GM21737 (cell line): ENCODE measurements around the gene HYDIN.

ENCODE experiments used
- ATAC-seq: cut with Tn5 transposase; IDR thresholded peaks from one replicate; pipeline ENCODE4 v1.9.1; 2021; ENCODE audit warnings: mild to moderate bottlenecking, moderate library complexity; ENCODE audit not compliant: unreplicated experiment

Gene HYDIN

DNA sequence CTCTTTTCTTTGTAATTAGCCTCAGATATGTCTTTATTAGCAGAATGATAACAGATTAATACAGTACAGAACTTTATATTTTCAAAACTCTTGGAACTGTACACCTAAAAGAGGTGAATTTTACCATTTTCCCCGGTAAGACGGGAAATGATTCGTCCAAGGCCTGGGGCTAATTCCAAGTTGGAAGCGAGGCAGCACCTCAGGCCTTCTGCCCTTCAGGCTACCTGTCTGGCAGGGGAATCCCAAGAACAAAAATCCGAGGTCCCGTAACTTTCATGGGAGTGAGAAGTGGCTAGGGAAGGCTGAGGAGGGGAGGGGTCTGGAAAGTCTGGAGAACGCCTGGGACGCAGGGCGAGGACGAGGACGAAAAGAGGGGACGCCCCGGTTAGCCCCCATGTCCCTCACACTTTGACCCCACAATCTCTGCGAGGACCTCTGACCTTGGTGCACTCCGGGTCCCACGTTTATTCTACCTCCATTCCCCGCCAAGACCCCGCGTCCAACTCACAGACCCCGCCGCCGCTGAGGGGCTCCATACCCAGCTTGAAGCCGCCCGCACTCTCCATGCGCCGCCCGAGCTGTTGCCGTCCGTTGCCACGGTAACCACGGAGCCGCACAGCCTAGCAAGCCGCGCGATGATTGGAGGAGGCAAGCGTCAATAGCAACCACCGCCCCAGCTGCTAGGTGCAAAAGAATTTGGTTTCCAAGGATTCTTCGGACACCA is at the start of gene HYDIN:
HYDIN (minus strand) TSS at position 601 of the 724 bp plus-strand sequence. CDS start 43,827 bp downstream, outside the sequence.
- no peak for ATAC-seq

DNA sequence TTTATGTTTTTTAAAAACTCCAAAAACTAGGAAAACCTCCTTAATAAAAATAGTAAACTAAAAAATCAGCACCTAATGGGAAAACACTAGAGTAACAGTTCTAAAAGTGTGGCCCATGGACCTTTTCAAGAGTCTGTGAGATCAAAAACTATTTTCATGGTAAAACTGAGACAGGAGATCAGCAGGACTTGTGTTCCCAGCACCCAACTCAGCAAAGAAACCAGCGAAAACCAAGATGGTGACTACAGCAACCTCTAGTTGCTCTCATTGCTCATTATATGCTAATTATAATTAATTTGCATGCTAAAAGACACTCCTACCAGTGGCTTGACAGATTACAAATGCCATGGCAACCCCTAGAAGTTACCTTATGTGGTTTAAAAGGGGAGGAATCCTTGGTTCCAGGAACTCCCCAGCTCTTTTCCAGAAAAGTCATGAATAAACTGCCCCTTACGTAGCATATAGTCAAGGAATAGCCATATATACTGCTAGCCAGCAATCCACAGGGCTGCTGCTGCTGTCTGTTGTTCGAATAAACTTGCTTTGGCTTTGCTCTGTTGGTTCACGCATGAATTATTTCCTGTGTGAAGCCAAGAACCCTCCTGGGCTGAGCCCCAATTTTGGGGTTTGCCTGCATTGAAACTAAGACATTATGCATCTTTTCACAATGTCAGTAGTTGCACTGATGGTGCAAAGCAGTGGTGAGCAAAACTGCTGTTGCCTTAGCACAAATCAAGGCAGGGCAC is 46.2 kb upstream of the HYDIN start:
- no peak for ATAC-seq

DNA sequence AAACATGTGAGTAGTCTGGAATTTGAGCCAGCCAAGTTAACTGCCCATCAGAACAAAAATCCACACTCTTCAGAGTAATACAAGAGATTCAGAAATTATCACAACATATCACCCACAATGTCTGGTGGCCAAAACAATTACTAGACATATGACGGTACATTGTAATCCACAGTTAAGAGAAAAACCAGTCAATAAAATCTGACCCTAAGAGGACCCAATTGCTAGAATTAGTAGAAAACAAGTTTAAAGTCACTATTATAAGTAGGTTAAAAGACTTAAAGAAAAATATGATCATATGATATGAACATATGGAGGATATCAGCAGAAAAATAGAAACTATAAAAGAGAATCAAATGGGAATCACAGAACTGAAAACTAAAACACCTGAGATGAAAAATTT is 42.9 kb upstream of the HYDIN start:
- no peak for ATAC-seq

DNA sequence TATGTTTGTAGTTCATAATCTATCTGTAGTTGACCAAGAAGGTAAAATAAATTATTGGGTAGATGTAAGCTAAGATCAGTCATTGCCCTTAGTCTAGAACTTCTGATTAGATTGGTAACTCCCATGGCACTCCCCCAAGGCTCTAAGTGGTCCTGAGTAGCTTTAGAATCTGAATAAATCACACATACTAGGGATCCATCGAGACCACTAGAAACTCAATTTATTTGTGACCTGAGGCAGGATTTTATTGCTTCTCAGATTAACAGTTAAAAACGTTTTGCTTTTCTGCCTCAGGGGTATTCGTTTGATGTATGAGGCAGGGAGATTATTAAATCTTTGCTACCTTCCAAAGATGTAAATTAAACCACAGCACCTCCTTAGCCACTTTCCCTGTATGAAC is 33.8 kb upstream of the HYDIN start:
- no peak for ATAC-seq

DNA sequence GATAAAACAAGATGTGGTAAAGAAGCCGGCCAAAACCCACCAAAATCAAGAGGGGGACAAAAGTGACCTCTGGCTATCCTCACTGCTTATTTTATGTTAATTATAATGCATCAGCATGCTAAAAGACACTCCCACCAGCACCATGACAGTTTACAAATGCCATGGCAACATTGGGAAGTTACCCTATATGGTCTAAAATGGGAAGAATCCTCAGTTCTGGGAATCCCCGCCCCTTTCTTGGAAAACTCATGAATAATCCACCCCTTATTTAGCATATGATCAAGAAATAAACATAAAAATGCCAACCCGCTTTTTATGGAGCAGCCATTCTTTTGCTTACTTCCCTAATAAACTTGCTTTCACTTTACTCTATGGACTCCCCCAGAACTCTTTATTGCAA is 33.1 kb upstream of the HYDIN start:
- no peak for ATAC-seq

DNA sequence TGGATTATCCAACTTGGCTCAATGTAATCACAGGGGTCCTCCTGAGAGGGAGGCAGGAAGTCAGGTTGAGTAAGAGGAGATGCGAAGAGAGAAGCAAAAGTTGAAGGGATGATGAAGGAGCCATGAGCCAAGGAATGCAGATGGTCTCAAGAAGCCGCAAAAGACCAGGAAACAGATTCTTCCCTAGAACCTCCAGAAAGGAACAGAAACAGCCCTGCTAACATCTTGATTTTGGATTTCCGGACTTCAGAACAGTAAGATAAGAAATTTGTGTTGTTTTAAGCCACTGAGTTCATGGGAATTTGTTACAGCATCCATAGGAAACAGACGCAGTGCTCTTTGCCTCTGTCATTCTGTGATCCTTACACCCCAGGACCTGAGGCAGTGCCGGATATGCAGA is 31.9 kb upstream of the HYDIN start:
- no peak for ATAC-seq

DNA sequence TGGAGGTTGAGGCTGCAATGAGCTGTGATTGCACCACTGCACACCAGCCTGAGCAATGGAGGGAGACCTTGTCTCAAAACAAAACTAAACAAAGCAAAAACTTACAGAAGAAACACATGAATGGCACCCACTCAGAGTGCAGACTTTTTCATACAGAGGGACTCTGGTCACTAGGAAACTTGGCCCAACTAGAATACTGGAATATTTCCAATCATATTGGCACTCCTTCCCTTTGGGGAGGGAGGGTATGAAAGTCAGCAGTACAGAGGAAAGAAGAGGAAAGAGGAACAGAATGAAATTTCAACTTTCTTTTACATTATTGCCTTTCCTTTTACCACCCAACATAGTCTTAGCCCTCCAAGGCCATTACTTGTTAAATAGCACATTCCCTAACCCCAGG is 30.5 kb upstream of the HYDIN start:
- ATAC-seq = no peak

DNA sequence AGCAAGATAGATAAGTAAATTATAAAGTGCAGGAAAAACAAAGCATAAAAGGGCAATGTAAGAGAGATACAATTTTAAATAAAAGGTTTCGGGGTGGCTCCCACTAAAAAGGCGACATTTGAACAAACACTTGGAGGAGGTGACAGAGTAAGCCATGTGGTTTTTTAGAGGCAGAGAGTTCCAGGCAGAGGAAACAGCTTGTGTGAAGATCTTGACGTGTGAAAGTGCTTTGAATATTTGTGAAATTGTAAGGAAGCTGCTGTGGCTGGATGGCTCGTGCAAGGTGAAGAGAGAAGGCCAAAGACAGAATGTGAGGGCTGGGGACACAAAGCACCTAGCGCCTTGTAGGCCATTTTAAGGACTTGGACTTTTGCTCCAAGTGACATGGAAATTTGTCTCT is 28.6 kb upstream of the HYDIN start:
- ATAC-seq = no peak

DNA sequence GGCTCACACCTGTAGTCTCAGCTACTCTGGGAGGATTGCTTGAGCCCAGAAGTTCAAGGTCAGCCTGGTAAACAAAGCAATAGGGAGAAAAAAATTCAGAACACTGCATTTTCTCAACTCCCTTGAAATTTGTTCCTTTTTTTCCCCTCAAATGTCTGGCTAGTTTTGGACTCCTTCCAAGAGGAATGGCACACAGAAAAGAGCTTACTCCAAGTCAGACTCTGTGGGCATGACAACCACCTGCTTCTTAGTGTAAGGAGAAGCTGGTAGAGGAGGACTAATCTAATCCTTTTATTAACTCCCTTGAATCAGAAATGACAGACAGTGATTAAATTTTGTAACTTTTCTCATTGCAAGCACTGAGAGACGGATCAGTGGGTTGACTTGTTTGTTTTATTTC is 27.9 kb upstream of the HYDIN start:
- ATAC-seq = no peak

DNA sequence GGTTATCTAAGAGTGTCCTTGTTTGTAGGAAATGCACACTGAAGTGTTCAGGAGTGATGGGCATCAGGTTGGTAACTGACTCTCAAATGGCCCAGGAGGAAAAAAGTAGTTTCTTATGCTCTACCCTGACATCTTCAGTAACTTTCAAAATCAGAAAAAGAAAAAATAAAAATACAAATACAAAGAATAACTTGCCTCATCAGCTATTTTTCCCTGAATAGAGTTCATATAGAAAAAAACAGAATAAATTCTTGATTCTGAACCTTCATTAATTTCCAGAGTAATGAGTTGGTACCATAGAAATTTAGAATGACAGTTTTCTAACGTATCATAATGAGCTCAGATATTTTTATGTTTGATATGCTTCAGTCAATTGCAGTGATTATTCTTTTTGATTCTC is 27.2 kb upstream of the HYDIN start:
- no peak for ATAC-seq

DNA sequence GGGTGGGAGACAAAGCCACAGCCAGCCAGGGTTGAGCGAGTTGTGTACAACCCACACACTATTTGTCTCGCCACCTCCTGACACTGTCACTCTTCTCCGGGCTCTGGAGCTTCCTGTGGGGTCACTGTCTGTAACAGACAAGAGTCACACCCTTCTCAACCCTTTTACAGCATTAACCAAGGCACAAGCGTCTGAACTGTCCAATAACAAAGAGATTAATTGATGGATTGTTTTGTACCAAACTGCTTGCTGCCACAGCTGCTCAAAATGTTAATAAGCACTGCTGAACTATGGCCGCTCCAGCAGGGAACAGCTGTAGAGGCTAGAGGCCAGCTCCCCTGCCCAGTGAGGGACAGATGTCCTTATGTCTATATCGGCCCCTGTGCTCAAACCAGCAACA is 25.2 kb upstream of the HYDIN start:
- ATAC-seq = no peak

DNA sequence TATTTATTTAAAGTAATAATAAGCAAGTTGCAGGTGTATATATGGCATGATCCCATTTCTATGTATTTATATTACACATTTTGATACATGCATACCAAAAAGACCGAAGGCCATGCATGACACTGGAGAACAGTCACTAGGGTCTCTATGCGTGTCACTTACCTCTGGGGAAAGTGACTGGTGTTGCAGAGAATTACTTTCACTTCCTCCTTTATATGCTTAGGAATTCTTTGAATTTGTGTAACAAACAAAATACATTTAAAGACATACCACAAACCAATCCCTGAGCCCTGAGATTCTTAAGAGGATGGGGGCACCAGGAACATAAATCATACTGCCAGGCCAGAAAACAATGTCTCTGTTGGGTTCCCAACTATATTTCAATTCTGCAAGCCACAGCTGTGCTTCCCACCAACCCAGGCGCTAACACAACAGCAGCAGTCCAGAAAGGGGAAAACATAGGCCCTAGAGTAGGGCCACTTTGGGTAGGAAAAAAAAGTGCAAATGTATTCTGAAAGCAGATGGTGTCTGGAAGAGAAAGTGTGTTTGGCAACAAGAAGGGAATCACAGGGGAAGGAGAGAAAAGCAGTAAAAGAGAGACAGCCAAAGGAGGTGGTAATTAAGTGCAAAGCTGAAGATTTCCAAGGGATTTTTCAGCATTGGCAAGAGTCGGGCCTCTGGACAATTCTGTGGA is 24.5 kb upstream of the HYDIN start:
- ATAC-seq = no peak

DNA sequence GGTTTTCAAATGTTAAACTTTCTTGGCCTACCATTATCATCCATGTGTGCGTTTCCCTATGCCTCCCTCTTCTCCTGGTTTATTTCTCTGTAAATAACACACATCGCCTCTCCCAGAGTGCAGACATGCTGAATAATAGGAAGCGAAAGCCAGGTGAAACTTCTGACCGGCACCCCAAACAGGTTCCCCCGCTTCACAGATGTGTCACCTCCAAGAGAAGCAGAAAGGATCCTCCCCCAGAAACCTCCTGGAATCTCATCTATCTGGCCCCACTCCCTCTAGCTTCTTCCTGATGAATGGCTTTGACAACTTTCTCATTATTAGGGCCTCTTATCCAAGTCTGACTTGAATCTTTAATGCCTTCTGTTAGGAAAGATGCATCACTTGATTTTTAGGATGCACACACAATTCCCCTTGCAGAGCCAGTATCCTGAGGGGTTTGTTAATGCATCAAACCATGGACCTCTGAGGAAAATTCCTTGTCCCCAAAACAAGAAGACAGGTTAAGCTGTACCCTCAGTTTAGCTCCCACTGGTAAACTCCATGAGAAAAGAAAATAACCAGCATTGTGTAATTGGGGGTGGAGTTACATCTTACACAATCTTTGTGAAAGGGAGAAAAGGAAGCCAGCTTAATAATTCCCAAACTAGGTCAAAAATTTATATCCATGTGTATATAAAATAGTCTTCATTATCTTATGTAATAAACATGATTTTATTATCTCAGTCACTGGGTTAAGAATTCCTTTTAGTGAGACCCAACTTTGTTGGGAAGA is 20.1 kb upstream of the HYDIN start:
- no peak for ATAC-seq

DNA sequence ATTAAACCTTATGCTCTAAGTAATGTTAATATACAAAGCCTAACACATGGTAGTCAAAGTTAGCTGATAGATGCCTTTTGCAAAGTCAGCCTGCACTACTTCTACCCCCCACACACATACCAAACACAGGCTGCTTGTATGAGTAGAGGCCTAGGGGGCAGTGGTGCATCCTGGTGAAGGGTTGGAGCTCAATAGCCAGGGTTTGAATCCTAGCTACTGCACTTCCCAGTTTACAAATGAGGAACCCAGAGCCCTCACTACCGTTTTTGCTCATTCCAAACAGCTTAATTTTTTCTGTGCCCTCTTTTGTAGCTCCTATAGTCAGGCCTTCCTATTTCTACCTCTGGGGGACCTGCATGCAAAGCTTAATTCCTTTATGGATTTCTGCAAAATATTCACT is 18.9 kb upstream of the HYDIN start:
- no peak for ATAC-seq

DNA sequence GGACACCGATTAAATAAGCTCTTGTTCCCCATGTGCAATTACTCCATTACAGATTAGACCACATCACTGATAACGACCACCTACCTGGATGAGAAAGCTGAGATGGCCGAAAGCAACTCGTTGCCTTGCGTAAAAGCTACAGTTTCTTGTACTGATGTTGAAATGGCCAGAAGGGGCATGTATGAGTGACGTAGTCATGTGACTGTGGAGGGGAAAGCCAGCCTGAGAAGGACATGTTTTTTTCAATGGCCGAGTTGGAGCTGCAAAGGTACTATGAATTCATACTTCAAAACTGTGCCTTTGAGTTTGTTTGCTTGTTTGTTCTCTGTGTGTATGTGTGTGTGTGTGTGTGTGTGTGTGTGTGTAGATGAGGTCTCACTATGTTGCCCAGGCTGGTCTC is 17.0 kb upstream of the HYDIN start:
- ATAC-seq = no peak

DNA sequence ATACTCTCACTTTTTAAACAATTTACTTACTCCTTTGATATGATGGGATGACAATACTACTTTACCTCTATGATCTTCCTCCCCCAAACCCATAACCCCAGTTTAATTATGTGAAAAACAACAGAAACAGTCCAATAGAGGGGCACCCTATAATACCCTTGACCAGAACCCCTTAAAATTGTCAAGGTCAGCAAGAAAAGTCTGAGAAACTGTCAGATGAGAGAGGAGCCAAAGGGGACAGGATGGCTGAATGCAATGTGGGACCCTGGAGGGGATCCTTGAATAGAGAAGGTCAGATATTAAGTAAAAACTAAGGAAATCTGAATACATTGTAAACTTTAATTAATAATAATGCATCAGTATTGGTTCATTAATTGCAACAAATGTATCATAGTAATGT is 15.8 kb upstream of the HYDIN start:
- ATAC-seq = no peak

DNA sequence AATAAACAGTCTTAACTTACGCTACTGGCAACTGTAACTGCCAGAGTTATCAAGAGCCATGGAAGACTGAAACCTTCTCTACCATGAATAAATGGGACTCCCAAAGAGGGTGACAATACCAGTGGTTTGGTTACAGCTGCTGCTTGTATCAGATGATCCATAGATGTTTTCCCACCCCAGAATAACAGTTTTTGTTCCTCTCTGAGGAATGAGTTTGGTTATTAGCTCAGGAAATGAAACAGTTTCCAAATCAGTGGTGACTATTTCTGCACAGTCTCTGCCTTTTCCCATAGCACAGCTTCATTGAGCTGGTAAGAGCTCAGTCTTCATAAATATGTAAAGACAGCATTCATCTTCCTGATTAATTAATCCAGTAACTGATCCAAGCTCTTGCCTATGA is 14.0 kb upstream of the HYDIN start:
- no peak for ATAC-seq

DNA sequence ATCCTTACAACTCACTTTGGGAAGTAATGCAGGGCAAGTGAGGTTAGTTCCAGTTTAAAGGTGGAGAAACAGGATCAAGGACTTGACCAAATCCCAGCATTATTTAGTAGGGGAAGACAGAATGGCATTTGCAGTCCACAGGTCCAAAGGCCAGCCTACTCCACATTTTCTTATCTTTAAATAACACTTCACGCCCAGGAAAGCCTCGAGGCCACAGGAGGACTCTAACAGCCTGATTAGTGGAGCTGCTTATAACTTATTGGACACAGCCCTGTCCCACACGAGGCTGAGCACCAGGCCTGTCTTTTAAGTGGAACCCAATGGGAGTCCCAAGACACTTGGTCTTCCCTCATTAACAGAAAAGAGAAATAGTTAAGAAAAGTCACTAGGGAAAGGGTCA is 12.1 kb upstream of the HYDIN start:
- no peak for ATAC-seq

DNA sequence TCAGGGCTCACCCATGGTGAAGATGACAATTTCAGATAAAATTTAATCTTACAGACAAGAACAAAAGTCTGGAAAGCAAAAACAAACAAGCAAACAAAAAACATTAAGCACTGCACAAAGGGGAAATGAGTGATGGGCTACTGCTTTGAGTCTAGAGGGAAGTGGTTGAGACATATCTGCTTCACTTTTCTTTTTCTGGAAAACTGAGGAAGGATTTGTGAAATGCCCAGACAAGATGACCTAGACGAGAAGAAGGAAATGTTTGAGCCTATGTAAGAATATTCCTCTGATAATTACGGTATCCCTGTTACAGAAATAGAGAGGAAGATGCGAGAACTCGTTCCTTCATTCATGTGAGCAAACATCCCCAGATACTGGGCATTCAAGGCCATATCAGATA is 11.5 kb upstream of the HYDIN start:
- no peak for ATAC-seq

DNA sequence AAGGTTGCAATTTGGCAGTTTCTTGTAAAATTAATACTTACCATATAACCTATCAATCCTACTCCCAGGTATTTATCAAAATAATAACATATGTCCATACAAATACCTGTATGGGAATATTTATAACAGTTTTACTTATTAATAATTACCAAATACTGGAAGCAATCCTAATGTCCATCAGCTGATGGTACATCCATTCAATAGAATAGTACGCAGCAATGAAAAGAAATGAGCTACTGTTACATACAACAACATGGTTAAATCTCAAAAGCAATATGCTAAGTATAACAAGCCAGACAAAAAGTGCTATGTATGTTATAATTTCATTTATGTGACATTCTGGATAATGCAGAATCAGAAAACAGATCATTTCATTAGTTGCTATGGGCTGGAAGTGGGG is 1.2 kb downstream of the HYDIN start:
- no peak for ATAC-seq
